GM23248 (cell line): ENCODE measurements around the gene ETHE1. TPM values are rescaled to one million over a fixed set of nuclear protein-coding genes. Genes with fewer than 3 reads are reported as not detected.

ENCODE experiments used
- DNase-seq: peaks from one replicate; pipeline ENCODE4 v3.0.0-alpha.2; 2015
- H2AFZ ChIP-seq: fragments of 200-600 bp; sonication (generic); 2 replicates; pipeline ENCODE4 v1.6.1; 2016; ENCODE audit warnings: antibody characterized with exemption
- H3F3A ChIP-seq: fragments of 200-600 bp; sonication (generic); 2 replicates; pipeline ENCODE4 v1.6.1; 2016; ENCODE audit warnings: mild to moderate bottlenecking, antibody characterized with exemption, mixed run types; ENCODE audit not compliant: insufficient read depth
- H3K27ac ChIP-seq: fragments of 200-600 bp; sonication (generic); 2 replicates; pipeline ENCODE4 v1.5.1; 2016; ENCODE audit warnings: mild to moderate bottlenecking
- H3K27me3 ChIP-seq: fragments of 200-600 bp; sonication (generic); replicated peaks from 2 replicates; pipeline ENCODE4 v1.6.1; 2016; ENCODE audit warnings: mild to moderate bottlenecking; ENCODE audit not compliant: insufficient read depth
- H3K36me3 ChIP-seq: fragments of 200-600 bp; sonication (generic); 2 replicates; pipeline ENCODE4 v1.6.1; 2016; ENCODE audit warnings: low read depth, mild to moderate bottlenecking
- H3K4me1 ChIP-seq: fragments of 200-600 bp; sonication (generic); 2 replicates; pipeline ENCODE4 v1.6.1; 2016; ENCODE audit warnings: mild to moderate bottlenecking; ENCODE audit not compliant: insufficient read depth
- H3K4me2 ChIP-seq: fragments of 200-600 bp; sonication (generic); one replicate; pipeline ENCODE4 v1.6.1; 2016; ENCODE audit warnings: mild to moderate bottlenecking; ENCODE audit not compliant: unreplicated experiment
- H3K4me3 ChIP-seq: fragments of 200-600 bp; sonication (generic); 2 replicates; pipeline ENCODE4 v1.5.1; 2016; ENCODE audit warnings: mild to moderate bottlenecking
- H3K79me2 ChIP-seq: fragments of 200-600 bp; sonication (generic); 2 replicates; pipeline ENCODE4 v1.6.1; 2016; ENCODE audit warnings: mild to moderate bottlenecking; ENCODE audit not compliant: insufficient read depth
- H3K9ac ChIP-seq: fragments of 200-600 bp; sonication (generic); 2 replicates; pipeline ENCODE4 v1.6.1; 2016; ENCODE audit warnings: mild to moderate bottlenecking
- H3K9me2 ChIP-seq: fragments of 200-600 bp; sonication (generic); 2 replicates; pipeline ENCODE4 v1.6.1; 2016; ENCODE audit warnings: mixed run types, mild to moderate bottlenecking, moderate library complexity; ENCODE audit not compliant: insufficient read depth
- H3K9me3 ChIP-seq: fragments of 200-600 bp; sonication (generic); one replicate; pipeline ENCODE4 v1.6.1; 2017; ENCODE audit warnings: low read depth
- H4K20me1 ChIP-seq: fragments of 200-600 bp; sonication (generic); 2 replicates; pipeline ENCODE4 v1.6.0; 2016; ENCODE audit not compliant: insufficient read depth
- EZH2 ChIP-seq: fragments of 200-600 bp; sonication (generic); IDR thresholded peaks from 2 replicates; pipeline ENCODE4 v1.6.1; 2018; ENCODE audit warnings: antibody characterized with exemption, mild to moderate bottlenecking; ENCODE audit not compliant: insufficient read depth, poor library complexity, severe bottlenecking
- EZH2phosphoT487 ChIP-seq: fragments of 200-600 bp; sonication (generic); IDR thresholded peaks from 2 replicates; pipeline ENCODE4 v1.6.1; 2018; ENCODE audit warnings: antibody characterized with exemption, moderate library complexity, mild to moderate bottlenecking, low read depth; ENCODE audit not compliant: insufficient read depth
- WGBS, 2 experiments: methylation state at CpG; one replicate each; pipeline ENCODE4 v1.1.6; 2015 to 2017; ENCODE audit warnings: low lambda C conversion rate in 2 of 2, low coverage in 1 of 2; ENCODE audit errors: missing lambda C conversion rate in 2 of 2; 5-methylcytosine and 5-hydroxymethylcytosine counted together
- in situ Hi-C: fragments of 300-500 bp; cut with MboI; formaldehyde crosslinking; loops from 2 replicates; pipeline ENCODE4 v1.15.0; 2020
- polyA plus RNA-seq: library from polyadenylated mRNA; unstranded; fragments of >200 nt; fragmentation: Nextera tagmentation; extraction: Ambion mirVana; gene quantifications from 2 replicates; pipeline ENCODE4 v1.2.1, GENCODE V29; 2016
- total RNA-seq: library from RNA; depleted of rRNA; stranded (reverse); fragments of >200 nt; shearing (Covaris generic); gene quantifications from 2 replicates; pipeline ENCODE4 v1.2.3, GENCODE V29; 2014

The ETHE1 gene
- total and polyA plus RNA-seq, 2 experiments from 2014 or later: 70.8 to 100.0 TPM

DNA sequence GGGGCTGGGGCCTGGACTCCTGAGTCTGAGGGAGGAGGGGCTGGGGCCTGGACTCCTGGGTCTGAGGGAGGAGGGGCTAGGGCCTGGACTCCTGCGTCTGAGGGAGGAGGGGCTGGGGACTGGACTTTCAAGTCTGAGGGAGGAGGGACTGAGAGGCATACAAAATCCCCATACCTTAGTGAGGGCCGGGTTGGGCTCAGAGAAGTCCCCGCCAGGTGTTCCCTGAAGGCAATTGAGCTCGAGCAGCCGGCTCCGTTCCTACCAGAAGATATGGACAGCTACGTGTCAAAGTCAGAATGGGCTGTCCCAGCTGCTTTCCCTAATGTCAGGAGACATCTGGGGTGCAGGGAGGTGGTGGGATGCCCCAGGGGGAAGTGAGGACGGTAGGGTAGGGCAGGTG lies 31.9 kb downstream of the ETHE1 start:
- no peak for DNase-seq
- Histone ChIP-seq H3K9me2 (no peaks in the 10 kb centered on the region), H3K36me3 (no peaks in the 10 kb centered on the region), H3K9ac (no peak overlapping the region), H3K9me3 (no peaks in the 10 kb centered on the region), H3K27ac (no peak overlapping the region), H3K27me3 (no peaks in the 10 kb centered on the region), H3K4me2 (no peak overlapping the region), H3K79me2 (no peaks in the 10 kb centered on the region), H3K4me1 (no peaks in the 10 kb centered on the region), H4K20me1 (no peaks in the 10 kb centered on the region), H3F3A (no peaks in the 10 kb centered on the region), H2AFZ (no peak overlapping the region), H3K4me3 (no peak overlapping the region)
- in situ Hi-C loops: no loop called here
- 70 to 80% methylated on average over 7 to 8 of the region's 8 CpGs for whole genome bisulfite sequencing, 2 experiments
- TF ChIP-seq EZH2phosphoT487: no peak
- no peak for TF ChIP-seq EZH2

DNA sequence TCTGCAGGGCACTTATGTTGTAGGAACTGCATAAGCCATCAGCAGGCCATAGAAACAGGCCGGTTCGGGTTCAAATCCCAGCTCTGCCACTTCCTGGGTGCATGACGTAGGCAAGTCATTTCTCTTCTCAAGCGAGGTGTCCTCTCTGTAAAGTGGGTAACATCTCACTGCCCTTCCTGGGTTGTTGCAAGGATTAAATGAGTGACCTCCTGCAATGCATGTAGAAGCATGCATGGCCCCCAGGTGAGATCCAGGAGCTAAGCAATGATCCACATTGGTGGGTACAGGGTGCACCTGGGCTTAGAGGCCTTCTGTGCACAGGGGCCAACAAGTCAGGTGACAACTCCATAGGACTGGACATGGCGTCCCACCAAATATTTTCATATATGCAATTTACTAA lies 36.2 kb downstream of the ETHE1 start:
- Histone ChIP-seq H2AFZ (no peak overlapping the region), H3K4me1 (no peaks in the 10 kb centered on the region), H3K4me3 (no peak overlapping the region), H3K9ac (no peak overlapping the region), H3F3A (no peaks in the 10 kb centered on the region), H3K27ac (no peak overlapping the region), H3K9me3 (no peaks in the 10 kb centered on the region), H4K20me1 (no peaks in the 10 kb centered on the region), H3K79me2 (no peaks in the 10 kb centered on the region), H3K27me3 (no peaks in the 10 kb centered on the region), H3K4me2 (no peak overlapping the region), H3K9me2 (no peaks in the 10 kb centered on the region), H3K36me3 (no peaks in the 10 kb centered on the region)
- WGBS, 2 experiments: 96 to 98% methylated on average over 5 of the region's 5 CpGs
- in situ Hi-C loops: no loop called here
- no peak for DNase-seq
- TF ChIP-seq EZH2 (no peak), EZH2phosphoT487 (no peak)

DNA sequence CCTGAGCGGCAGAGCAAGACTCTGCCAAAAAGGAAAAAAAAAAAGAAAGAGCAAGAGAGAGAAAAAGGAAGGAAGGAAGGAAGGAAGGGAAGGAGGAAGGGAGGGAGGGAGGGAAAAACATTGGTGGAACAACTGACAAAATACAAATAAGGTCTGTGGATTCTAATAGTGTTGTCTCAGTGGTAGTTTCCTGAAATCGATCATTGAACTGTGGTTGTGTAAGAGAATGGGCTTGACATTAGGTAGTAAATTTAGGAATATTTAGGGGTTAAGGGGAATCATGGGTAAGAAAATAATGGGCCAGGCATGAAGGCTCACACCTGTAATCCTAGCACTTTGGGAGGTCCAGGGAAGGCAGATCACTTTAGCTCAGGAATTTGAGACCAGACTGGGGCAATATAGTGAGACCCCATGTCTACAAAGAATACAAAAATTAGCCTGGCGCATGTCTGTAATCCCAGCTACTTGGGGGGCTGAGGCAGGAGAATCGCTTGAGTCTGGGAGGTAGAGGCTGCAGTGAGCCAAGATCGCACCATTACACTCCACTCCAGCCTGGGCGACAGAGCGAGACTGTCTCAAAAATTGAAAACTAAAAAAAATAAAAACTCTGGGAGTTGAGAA lies 36.9 kb downstream of the ETHE1 start:
- Histone ChIP-seq H4K20me1 (no peaks in the 10 kb centered on the region), H3K27ac (no peak overlapping the region), H3K9ac (no peak overlapping the region), H3K27me3 (no peaks in the 10 kb centered on the region), H3K9me2 (no peaks in the 10 kb centered on the region), H3K36me3 (no peaks in the 10 kb centered on the region), H3K4me2 (no peak overlapping the region), H3K9me3 (no peaks in the 10 kb centered on the region), H2AFZ (no peak overlapping the region), H3K4me1 (no peaks in the 10 kb centered on the region), H3K79me2 (no peaks in the 10 kb centered on the region), H3K4me3 (no peak overlapping the region), H3F3A (no peaks in the 10 kb centered on the region)
- no peak for DNase-seq
- WGBS, 2 experiments: 99 to 100% methylated on average over 7 of the region's 7 CpGs
- no peak for TF ChIP-seq EZH2
- no peak for TF ChIP-seq EZH2phosphoT487
- in situ Hi-C loops: no loop called here

DNA sequence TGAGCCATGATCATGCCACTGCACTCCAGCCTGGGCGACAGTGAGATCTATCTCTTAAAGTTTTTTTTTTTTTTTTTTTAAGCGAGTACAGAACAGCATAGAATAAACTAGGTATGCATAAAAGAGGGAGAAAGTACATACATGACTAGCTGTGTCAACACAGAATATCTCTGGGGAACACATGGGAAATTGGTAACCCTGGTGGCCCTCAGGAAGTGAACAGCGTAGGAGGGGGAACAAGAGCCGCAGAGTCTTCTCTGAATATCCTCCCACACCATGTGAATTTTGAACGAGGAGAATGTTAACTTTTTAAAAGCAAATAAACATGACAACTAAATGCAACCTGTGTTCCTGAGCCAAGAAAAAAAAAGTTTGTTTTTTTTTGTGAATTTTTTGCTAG lies 37.7 kb downstream of the ETHE1 start:
- Histone ChIP-seq H3K4me1 (no peaks in the 10 kb centered on the region), H3K36me3 (no peaks in the 10 kb centered on the region), H2AFZ (no peak overlapping the region), H3K27ac (no peak overlapping the region), H3K9ac (no peak overlapping the region), H4K20me1 (no peaks in the 10 kb centered on the region), H3K4me2 (no peak overlapping the region), H3K79me2 (no peaks in the 10 kb centered on the region), H3K9me2 (no peaks in the 10 kb centered on the region), H3K4me3 (no peak overlapping the region), H3K27me3 (no peaks in the 10 kb centered on the region), H3F3A (no peaks in the 10 kb centered on the region), H3K9me3 (no peaks in the 10 kb centered on the region)
- no peak for DNase-seq
- TF ChIP-seq EZH2 (no peak), EZH2phosphoT487 (no peak)
- 82% methylated on average over 5 of the region's 5 CpGs for WGBS, 2 experiments
- in situ Hi-C loops: no loop called here

DNA sequence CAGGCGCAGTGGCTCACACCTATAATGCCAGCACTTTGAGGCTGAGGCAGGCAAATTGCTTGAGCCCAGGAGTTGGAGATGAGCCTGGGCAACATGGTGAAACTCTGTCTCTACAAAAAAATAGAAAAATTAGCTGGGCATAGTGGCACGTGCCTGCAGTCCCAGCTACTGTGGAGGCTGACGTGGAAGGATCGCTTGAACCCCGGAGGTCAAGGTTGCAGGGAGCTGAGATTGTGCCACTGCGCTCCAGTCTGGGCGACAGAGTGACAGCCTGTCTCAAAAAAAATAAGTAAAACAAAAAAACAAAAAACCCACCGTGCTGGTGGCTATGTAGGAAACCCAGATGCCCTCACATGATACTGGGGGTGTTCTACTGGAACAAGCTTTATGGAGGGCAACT lies 38.8 kb downstream of the ETHE1 start:
- H3K27me3 ChIP-seq: no peaks in the 10 kb centered on the region
- in situ Hi-C loops: no loop called here
- WGBS, 2 experiments: 86 to 87% methylated on average over 5 to 8 of the region's 8 CpGs
- no peak overlapping the region for H2AFZ ChIP-seq
- TF ChIP-seq EZH2phosphoT487 (no peak), EZH2 (no peak)
- DNase-seq: no peak
- H3K4me1 ChIP-seq: no peaks in the 10 kb centered on the region
- H3K4me3 ChIP-seq: no peak overlapping the region
- H3K9me2 ChIP-seq: no peaks in the 10 kb centered on the region
- H3K9ac ChIP-seq: no peak overlapping the region
- no peaks in the 10 kb centered on the region for H3K9me3 ChIP-seq
- H3K27ac ChIP-seq: no peak overlapping the region
- H3K4me2 ChIP-seq: no peak overlapping the region
- H4K20me1 ChIP-seq: no peaks in the 10 kb centered on the region
- no peaks in the 10 kb centered on the region for H3K79me2 ChIP-seq
- no peaks in the 10 kb centered on the region for H3K36me3 ChIP-seq
- no peaks in the 10 kb centered on the region for H3F3A ChIP-seq
